K562 (cell line): ENCODE results near the gene UBR3. TPM values are rescaled to one million over a fixed set of nuclear protein-coding genes. Genes with fewer than 3 reads are reported as not detected.

ENCODE experiments used
- CCAR2 ChIP-seq: fragments of 200-400 bp; formaldehyde crosslinking; IDR thresholded peaks from 2 replicates; pipeline ENCODE4 v1.6.1; 2017; ENCODE audit warnings: mild to moderate bottlenecking, low read depth, low read length
- MCM3 ChIP-seq: fragments of 450-650 bp; IDR thresholded peaks from 2 replicates; pipeline ENCODE4 v1.6.1; 2016
- RBFOX2 ChIP-seq: fragments of 200-400 bp; formaldehyde crosslinking; IDR thresholded peaks from 2 replicates; pipeline ENCODE4 v1.6.1; 2017; ENCODE audit warnings: low read depth, mild to moderate bottlenecking, low read length, moderate library complexity
- ZNF282 ChIP-seq: sonication (generic); formaldehyde crosslinking; IDR thresholded peaks from 2 replicates; pipeline ENCODE4 v1.8.1; 2023; ENCODE audit warnings: missing genetic modification reagents
- ZNF41 ChIP-seq: fragments of 250-450 bp; sonication (Bioruptor Pico); conservative IDR thresholded peaks from 2 replicates; pipeline ENCODE4 v1.4.0; 2020; ENCODE audit warnings: mild to moderate bottlenecking
- ZNF76 ChIP-seq: fragments of 250-450 bp; sonication (Bioruptor Pico); IDR thresholded peaks from 2 replicates; pipeline ENCODE4 v1.4.0; 2020; ENCODE audit warnings: mild to moderate bottlenecking, moderate library complexity, borderline replicate concordance
- polyA plus RNA-seq, 8 experiments: library from polyadenylated mRNA; depleted of rRNA in 4 of 8; stranded (reverse) in 5 of 8; unstranded in 3 of 8; fragments of >200 nt; fragmentation: Nextera tagmentation in 2 of 8; fragmentation: Illumina TruSeq in 1 of 8; extraction: Ambion mirVana in 2 of 8; extraction: Trizol in 1 of 8; gene quantifications; 2 replicates each; pipeline versions ENCODE4 v1.2.1 to v1.2.3, GENCODE V29; 2011 to 2014; ENCODE audit warnings: inconsistent platforms in 1 of 8, missing spikeins in 1 of 8
- total RNA-seq, 7 experiments: library from RNA; depleted of rRNA in 6 of 7; stranded (reverse); fragments of >200 nt in 6 of 7; fragmentation: Illumina TruSeq in 2 of 7; extraction: Trizol in 2 of 7; gene quantifications; 2 replicates each; pipeline versions ENCODE4 v1.2.1 to v1.2.3, GENCODE V29; 2011 to 2021; ENCODE audit warnings: low replicate concordance in 1 of 7
- TF ChIP-seq, protein P1 (sequence below), 2 experiments: fragments of 450-650 bp; IDR thresholded peaks; 2 replicates each; pipeline ENCODE4 v1.6.1; 2016; ENCODE audit warnings: mild to moderate bottlenecking in 2 of 2, borderline replicate concordance in 1 of 2, low read depth in 1 of 2, moderate library complexity in 1 of 2
- TF ChIP-seq, protein P2 (sequence below): fragments of 200-800 bp; sonication (Bioruptor generic); IDR thresholded peaks from 2 replicates; pipeline ENCODE4 v1.6.1; 2016; ENCODE audit warnings: missing genetic modification characterization, missing compliant biosample characterization
- TF ChIP-seq, protein P3 (sequence below): sonication (generic); formaldehyde crosslinking; IDR thresholded peaks from 2 replicates; pipeline ENCODE4 v1.8.0; 2022; ENCODE audit warnings: mild to moderate bottlenecking, missing genetic modification reagents, borderline replicate concordance

UBR3 gene
- total and polyA plus RNA-seq, 9 of the 15 experiments (the other 6 are each of a cell fraction or from before 2014, with no cell fraction given), result 14.4 to 63.5 (median 40.4) TPM

DNA sequence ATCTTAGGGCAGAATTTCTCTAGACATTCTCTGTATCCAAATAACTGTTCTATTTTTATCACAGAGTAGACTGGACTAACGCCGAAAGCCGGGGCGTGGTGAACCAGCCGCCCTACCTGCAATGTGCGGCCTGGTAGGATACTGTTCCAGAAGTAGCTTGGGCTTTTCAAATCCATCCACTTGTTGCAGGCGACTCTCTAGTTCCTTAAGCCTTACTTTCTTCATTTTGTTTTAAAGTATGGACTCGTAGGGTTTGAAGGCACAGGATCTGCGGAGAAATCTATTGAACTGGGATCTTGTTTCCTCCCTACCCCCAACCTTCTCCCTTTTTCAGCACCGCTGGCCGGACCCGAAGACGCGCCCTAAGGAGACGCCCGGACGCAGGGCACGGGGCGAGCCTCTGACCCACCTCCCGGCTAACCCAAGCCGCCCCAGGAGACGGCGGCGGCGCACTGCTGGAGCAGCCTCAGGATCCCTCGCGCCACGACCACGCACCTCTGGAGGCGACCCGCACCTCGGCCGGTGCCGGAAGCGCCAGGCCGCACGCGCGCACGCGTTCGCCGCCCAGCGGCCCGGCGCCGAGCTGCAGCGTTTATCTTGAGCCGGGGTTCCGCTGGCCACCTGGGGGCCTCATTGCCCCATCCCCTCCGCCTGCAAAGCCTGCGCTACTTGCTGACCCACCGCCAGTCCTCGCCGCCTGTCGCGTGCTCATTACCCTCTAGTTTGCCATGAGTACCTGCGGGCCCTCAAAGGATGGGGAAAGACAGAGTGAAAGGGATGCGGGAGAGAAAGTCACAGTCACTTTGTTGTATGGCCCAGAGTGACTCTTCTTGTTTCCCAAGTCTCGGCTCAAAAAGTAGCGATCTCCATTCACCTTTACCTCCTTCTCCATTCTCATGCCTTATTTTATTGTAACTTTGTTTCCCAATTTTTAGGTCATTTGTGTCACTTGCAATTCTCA lies 2.6 kb upstream of the UBR3 start, which contains the start of gene METTL5 (continued):
- TF ChIP-seq, protein P1, sequence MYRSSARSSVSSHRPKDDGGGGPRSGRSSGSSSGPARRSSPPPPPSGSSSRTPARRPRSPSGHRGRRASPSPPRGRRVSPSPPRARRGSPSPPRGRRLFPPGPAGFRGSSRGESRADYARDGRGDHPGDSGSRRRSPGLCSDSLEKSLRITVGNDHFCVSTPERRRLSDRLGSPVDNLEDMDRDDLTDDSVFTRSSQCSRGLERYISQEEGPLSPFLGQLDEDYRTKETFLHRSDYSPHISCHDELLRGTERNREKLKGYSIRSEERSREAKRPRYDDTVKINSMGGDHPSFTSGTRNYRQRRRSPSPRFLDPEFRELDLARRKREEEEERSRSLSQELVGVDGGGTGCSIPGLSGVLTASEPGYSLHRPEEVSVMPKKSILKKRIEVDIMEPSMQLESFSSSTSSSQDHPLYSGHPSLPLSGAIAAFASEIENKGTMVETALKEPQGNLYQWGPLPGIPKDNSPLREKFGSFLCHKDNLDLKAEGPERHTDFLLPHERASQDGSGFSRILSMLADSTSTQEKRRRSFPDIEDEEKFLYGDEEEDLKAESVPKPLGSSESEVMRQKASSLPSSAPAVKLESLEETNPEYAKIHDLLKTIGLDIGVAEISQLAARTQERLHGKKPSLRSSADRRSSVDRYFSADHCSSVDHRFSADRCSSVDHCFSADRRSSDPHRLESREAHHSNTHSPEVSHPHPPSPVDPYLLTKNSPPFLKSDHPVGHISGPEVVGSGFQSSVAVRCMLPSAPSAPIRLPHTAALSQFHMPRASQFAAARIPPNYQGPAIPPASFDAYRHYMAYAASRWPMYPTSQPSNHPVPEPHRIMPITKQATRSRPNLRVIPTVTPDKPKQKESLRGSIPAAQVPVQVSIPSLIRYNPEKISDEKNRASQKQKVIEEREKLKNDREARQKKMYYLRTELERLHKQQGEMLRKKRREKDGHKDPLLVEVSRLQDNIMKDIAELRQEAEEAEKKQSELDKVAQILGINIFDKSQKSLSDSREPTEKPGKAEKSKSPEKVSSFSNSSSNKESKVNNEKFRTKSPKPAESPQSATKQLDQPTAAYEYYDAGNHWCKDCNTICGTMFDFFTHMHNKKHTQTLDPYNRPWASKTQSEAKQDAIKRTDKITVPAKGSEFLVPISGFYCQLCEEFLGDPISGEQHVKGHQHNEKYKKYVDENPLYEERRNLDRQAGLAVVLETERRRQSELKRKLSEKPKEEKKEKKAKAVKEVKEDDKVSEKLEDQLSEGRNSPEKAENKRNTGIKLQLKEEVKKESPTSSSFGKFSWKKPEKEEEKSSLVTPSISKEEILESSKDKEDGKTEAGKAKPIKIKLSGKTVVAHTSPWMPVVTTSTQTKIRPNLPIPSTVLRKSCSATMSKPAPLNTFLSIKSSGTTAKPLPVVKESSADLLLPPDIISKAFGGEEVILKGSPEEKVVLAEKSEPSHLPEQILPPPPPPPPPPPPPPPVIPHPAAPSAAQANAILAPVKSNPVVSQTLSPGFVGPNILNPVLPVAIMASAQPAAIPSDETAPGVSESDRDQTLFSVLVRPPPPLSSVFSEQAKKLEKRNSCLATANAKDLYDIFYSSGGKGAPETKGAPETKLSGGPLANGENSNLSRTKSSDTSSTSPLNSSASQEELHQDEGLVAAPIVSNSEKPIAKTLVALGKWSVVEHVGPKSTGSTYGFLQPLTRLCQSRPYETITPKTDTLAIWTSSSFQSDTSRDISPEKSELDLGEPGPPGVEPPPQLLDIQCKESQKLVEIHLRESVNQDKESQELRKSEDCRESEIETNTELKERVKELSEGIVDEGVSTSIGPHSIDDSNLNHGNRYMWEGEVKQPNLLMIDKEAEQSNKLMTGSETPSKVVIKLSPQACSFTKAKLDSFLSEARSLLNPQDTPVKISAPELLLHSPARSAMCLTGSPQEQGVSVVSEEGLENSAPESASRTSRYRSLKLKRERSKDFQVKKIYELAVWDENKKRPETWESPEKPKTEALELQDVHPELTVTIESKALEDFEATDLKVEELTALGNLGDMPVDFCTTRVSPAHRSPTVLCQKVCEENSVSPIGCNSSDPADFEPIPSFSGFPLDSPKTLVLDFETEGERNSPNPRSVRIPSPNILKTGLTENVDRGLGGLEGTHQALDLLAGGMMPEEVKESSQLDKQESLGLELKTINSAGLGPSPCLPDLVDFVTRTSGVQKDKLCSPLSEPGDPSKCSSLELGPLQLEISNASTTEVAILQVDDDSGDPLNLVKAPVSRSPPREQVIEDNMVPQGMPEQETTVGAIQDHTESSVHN (IDR thresholded peaks at IDR 0.05; ENCODE audit: borderline replicate concordance in 1 of 2, low read depth in 1 of 2), result no peak
- peak; percentile 43; the same call in 1 of the 2 replicates for TF ChIP-seq ZNF76 (CRISPR knock-in tag)
- no peak for TF ChIP-seq CCAR2
- no peak for TF ChIP-seq ZNF41 (CRISPR knock-in tag)
- TF ChIP-seq RBFOX2, result peak; percentile 96
- no peak for TF ChIP-seq MCM3
- TF ChIP-seq, protein P2, sequence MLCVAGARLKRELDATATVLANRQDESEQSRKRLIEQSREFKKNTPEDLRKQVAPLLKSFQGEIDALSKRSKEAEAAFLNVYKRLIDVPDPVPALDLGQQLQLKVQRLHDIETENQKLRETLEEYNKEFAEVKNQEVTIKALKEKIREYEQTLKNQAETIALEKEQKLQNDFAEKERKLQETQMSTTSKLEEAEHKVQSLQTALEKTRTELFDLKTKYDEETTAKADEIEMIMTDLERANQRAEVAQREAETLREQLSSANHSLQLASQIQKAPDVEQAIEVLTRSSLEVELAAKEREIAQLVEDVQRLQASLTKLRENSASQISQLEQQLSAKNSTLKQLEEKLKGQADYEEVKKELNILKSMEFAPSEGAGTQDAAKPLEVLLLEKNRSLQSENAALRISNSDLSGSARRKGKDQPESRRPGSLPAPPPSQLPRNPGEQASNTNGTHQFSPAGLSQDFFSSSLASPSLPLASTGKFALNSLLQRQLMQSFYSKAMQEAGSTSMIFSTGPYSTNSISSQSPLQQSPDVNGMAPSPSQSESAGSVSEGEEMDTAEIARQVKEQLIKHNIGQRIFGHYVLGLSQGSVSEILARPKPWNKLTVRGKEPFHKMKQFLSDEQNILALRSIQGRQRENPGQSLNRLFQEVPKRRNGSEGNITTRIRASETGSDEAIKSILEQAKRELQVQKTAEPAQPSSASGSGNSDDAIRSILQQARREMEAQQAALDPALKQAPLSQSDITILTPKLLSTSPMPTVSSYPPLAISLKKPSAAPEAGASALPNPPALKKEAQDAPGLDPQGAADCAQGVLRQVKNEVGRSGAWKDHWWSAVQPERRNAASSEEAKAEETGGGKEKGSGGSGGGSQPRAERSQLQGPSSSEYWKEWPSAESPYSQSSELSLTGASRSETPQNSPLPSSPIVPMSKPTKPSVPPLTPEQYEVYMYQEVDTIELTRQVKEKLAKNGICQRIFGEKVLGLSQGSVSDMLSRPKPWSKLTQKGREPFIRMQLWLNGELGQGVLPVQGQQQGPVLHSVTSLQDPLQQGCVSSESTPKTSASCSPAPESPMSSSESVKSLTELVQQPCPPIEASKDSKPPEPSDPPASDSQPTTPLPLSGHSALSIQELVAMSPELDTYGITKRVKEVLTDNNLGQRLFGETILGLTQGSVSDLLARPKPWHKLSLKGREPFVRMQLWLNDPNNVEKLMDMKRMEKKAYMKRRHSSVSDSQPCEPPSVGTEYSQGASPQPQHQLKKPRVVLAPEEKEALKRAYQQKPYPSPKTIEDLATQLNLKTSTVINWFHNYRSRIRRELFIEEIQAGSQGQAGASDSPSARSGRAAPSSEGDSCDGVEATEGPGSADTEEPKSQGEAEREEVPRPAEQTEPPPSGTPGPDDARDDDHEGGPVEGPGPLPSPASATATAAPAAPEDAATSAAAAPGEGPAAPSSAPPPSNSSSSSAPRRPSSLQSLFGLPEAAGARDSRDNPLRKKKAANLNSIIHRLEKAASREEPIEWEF (CRISPR knock-in tag), result 0 out of 2 replicates have a peak, but pooled peaks have one; percentile 53
- TF ChIP-seq ZNF282 (CRISPR knock-in tag), result peak; percentile 98
- TF ChIP-seq, protein P3, sequence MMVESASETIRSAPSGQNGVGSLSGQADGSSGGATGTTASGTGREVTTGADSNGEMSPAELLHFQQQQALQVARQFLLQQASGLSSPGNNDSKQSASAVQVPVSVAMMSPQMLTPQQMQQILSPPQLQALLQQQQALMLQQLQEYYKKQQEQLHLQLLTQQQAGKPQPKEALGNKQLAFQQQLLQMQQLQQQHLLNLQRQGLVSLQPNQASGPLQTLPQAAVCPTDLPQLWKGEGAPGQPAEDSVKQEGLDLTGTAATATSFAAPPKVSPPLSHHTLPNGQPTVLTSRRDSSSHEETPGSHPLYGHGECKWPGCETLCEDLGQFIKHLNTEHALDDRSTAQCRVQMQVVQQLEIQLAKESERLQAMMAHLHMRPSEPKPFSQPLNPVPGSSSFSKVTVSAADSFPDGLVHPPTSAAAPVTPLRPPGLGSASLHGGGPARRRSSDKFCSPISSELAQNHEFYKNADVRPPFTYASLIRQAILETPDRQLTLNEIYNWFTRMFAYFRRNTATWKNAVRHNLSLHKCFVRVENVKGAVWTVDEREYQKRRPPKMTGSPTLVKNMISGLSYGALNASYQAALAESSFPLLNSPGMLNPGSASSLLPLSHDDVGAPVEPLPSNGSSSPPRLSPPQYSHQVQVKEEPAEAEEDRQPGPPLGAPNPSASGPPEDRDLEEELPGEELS (CRISPR knock-in tag), result no peak; the same call in 1 of the 2 replicates
